Hepatocyte (in vitro differentiated cells): ENCODE measurements around the gene ST3GAL4. TPM values are rescaled to one million over a fixed set of nuclear protein-coding genes. Genes with fewer than 3 reads are reported as not detected.

Source experiments
- DNase-seq: peaks from one replicate; pipeline ENCODE4 v3.0.0-alpha.2; 2016; ENCODE audit warnings: low spot score
- H2AFZ ChIP-seq: fragments of 200-600 bp; sonication (generic); 2 replicates; pipeline ENCODE4 v1.6.0; 2016; ENCODE audit warnings: antibody characterized with exemption, mild to moderate bottlenecking
- H3K27ac ChIP-seq: fragments of 200-600 bp; sonication (generic); 2 replicates; pipeline ENCODE4 v1.5.1; 2016; ENCODE audit warnings: mild to moderate bottlenecking
- H3K27me3 ChIP-seq: fragments of 200-600 bp; sonication (generic); 2 replicates; pipeline ENCODE4 v1.6.1; 2016
- H3K36me3 ChIP-seq: fragments of 200-600 bp; sonication (generic); replicated peaks from 2 replicates; pipeline ENCODE4 v1.5.1; 2016; ENCODE audit warnings: low read depth; ENCODE audit not compliant: insufficient read depth
- H3K4me1 ChIP-seq: fragments of 200-600 bp; sonication (generic); 2 replicates; pipeline ENCODE4 v1.5.1; 2016; ENCODE audit warnings: mild to moderate bottlenecking, moderate library complexity; ENCODE audit not compliant: insufficient read depth
- H3K4me2 ChIP-seq: fragments of 200-600 bp; sonication (generic); 2 replicates; pipeline ENCODE4 v1.6.0; 2016
- H3K4me3 ChIP-seq: fragments of 200-600 bp; sonication (generic); 2 replicates; pipeline ENCODE4 v1.5.1; 2016; ENCODE audit warnings: mild to moderate bottlenecking
- H3K79me2 ChIP-seq: fragments of 200-600 bp; sonication (generic); 2 replicates; pipeline ENCODE4 v1.6.0; 2017; ENCODE audit warnings: mild to moderate bottlenecking
- H3K9me2 ChIP-seq: fragments of 200-600 bp; sonication (generic); replicated peaks from 2 replicates; pipeline ENCODE4 v1.6.0; 2017; ENCODE audit warnings: mild to moderate bottlenecking; ENCODE audit not compliant: insufficient read depth
- H3K9me3 ChIP-seq: fragments of 200-600 bp; sonication (generic); 2 replicates; pipeline ENCODE4 v1.5.1; 2016; ENCODE audit warnings: low read depth, mild to moderate bottlenecking
- H4K20me1 ChIP-seq: fragments of 200-600 bp; sonication (generic); 2 replicates; pipeline ENCODE4 v1.6.0; 2016; ENCODE audit warnings: mild to moderate bottlenecking; ENCODE audit not compliant: insufficient read depth, poor library complexity, severe bottlenecking
- CTCF ChIP-seq: fragments of 200-600 bp; sonication (generic); IDR thresholded peaks from 2 replicates; pipeline ENCODE4 v1.5.1; 2016; ENCODE audit warnings: antibody characterized with exemption, mild to moderate bottlenecking; ENCODE audit not compliant: poor library complexity
- EZH2 ChIP-seq: fragments of 200-600 bp; sonication (generic); IDR thresholded peaks from 2 replicates; pipeline ENCODE4 v1.6.1; 2016; ENCODE audit warnings: antibody characterized with exemption, mild to moderate bottlenecking, borderline replicate concordance
- EZH2phosphoT487 ChIP-seq: fragments of 200-600 bp; sonication (generic); IDR thresholded peaks from one replicate; pipeline ENCODE4 v1.6.1; 2018; ENCODE audit warnings: antibody characterized with exemption, mild to moderate bottlenecking, low read depth, moderate library complexity; ENCODE audit not compliant: unreplicated experiment, severe bottlenecking
- WGBS: methylation state at CpG from one replicate; pipeline ENCODE4 v1.1.6; 2016; ENCODE audit warnings: low lambda C conversion rate; ENCODE audit errors: missing lambda C conversion rate; 5-methylcytosine and 5-hydroxymethylcytosine counted together
- polyA plus RNA-seq: library from polyadenylated mRNA; unstranded; fragments of >200 nt; fragmentation: Nextera tagmentation; extraction: Ambion mirVana; gene quantifications from 2 replicates; pipeline ENCODE4 v1.2.1, GENCODE V29; 2016
- total RNA-seq: library from RNA; depleted of rRNA; stranded (reverse); fragments of >200 nt; gene quantifications from 2 replicates; pipeline ENCODE4 v1.2.3, GENCODE V29; 2014

ST3GAL4 gene
- total and polyA plus RNA-seq, 2 experiments from 2014 or later = 31.0 to 31.5 TPM

DNA sequence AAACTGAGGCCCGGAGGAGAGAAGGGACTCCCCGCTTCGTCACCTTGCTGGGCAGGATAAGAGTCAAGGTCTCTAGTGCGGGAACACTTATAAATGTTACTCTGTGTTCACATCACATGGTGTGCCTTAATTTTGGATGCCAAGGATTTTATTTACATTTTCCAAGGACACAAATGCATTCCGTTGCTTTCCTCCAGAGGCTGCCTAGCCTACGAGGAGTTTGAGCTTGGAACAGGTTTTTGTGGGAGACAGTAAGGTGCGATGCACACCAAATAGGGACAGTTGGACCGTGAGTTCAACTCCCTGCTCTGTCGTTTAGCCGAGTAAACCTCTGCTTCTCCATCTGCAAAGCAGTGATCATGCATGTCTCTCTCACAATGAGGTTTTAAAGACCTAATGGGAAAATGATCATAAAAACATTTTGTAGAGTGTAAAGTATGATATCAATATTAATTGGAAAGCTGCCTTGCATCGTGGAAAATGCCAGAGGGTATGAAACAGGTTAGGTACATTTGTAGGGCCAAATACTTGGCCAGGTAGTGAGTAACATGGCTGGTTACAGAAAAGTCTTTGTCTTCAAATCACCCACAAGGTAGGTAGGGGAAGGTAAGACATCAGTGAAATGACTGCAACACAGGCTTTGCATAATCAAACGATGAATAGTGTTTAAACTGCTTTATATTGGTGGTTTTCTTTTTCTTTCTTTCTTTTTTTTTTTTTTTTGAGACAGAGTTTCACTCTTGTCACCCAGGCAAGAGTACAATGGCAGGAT lies 61.8 kb downstream of the ST3GAL4 start:
- H3K27ac ChIP-seq = peak overlapping the region; percentile 91
- peaks cover 22% of the 10 kb centered on the region for H3K4me1 ChIP-seq
- H3K9me2 ChIP-seq = no peaks in the 10 kb centered on the region
- TF ChIP-seq EZH2phosphoT487 (no peak), EZH2 (no peak), CTCF (no peak)
- H3K4me2 ChIP-seq = peak overlapping the region; percentile 78
- H4K20me1 ChIP-seq = no peaks in the 10 kb centered on the region
- no peak for DNase-seq
- no peaks in the 10 kb centered on the region for H3K36me3 ChIP-seq
- peak overlapping the region; percentile 18 for H2AFZ ChIP-seq
- H3K9me3 ChIP-seq = no peaks in the 10 kb centered on the region
- WGBS = 87% methylated on average over 12 of the region's 12 CpGs
- H3K27me3 ChIP-seq = no peaks in the 10 kb centered on the region
- H3K4me3 ChIP-seq = no peak overlapping the region
- no peaks in the 10 kb centered on the region for H3K79me2 ChIP-seq

DNA sequence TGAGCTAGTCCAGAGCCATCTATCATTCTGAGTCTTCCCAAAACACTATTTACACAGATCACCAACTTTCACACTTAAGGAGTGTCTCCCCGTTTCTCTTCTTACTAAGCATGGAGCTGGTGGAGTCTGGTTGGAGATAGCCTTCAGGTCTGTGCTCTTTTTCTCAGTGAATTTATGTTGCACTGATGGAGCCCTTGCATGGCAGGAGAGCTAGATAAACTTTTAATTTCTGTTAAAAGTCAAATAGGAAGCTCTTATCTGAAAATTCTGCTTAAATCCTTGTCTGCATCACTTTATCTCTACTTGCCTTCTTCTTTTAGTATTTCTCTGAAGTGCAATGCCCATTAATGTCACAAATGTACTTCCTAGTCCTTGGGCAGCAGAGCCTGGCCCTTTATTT lies 63.4 kb downstream of the ST3GAL4 start:
- Histone ChIP-seq H3K4me3 (no peak overlapping the region), H3K9me2 (no peaks in the 10 kb centered on the region), H3K9me3 (no peaks in the 10 kb centered on the region), H4K20me1 (no peaks in the 10 kb centered on the region), H2AFZ (no peak overlapping the region), H3K4me1 (peaks cover 22% of the 10 kb centered on the region), H3K4me2 (no peak overlapping the region), H3K36me3 (no peaks in the 10 kb centered on the region), H3K27ac (no peak overlapping the region), H3K79me2 (no peaks in the 10 kb centered on the region), H3K27me3 (no peaks in the 10 kb centered on the region)
- TF ChIP-seq CTCF (no peak), EZH2phosphoT487 (no peak), EZH2 (no peak)
- DNase-seq = no peak
- WGBS = 0% methylated on average over 1 of the region's 1 CpG

DNA sequence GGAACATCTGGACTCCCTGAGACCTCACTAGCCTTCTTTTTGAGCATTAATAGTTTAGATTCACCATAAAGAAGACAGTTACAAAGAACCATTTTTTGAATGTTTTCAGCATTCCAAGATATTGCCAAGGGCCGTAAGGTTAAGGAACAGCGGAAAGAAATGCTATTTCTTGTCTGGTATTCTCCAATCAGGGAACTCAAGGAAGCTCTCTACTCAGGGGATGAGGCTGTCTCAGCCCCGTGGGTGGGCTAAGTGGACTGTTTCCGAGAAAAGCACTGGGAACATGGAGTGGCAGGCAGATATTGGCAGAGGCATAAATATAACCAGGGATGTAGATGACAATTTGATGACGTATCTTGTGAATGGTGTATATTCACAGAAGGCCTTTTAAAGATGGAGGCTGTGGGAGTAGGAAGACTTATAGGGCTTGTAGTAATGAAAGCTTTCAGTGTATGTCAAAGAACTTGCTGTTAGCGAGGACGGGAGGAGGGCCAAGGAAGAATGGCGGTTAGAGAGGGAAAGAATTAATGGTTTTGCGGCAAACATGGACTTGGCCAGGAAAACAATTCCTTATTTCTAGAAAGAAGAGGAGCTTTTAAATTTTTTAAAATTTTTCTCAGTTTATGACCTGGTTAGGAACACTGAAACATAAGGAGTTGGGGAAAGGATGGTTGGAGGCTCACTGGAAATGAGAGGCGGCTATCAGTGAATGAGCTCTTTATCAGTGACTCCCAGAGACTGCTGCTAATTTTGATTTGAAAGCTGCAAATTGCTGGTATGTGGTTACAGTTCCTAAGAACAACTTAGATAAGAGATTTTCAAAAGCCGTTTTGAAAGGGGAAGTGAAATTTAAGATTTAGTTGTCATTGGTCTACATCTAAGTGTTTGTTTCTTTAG lies 64.6 kb downstream of the ST3GAL4 start:
- Histone ChIP-seq H3K9me3 (no peaks in the 10 kb centered on the region), H3K4me2 (no peak overlapping the region), H3K9me2 (no peaks in the 10 kb centered on the region), H3K27me3 (no peaks in the 10 kb centered on the region), H3K4me3 (no peak overlapping the region), H3K4me1 (peaks cover 17% of the 10 kb centered on the region), H3K79me2 (no peaks in the 10 kb centered on the region), H4K20me1 (no peaks in the 10 kb centered on the region), H3K36me3 (no peaks in the 10 kb centered on the region), H3K27ac (peak overlapping the region; percentile 61), H2AFZ (no peak overlapping the region)
- 71% methylated on average over 11 of the region's 11 CpGs for WGBS
- no peak for TF ChIP-seq EZH2
- no peak for TF ChIP-seq CTCF
- TF ChIP-seq EZH2phosphoT487 = no peak
- DNase-seq = no peak
